HG03280 (cell line): ENCODE measurements around the gene RYR1.
A peak's percentile ranks its signal among the peaks of the same experiment; 100 is the strongest.
"Not testable (repeated sequence)": the region's sequence is repeated elsewhere in the genome, so short reads cannot be mapped to it uniquely, and the experiment has no call there.

ENCODE experiments used
- ATAC-seq: cut with Tn5 transposase; IDR thresholded peaks from one replicate; pipeline ENCODE4 v1.9.1; 2021; ENCODE audit warnings: mild to moderate bottlenecking, moderate library complexity; ENCODE audit not compliant: unreplicated experiment

The RYR1 gene

GRCh38 chr19:38399537-38399936 is 34.0 kb upstream of the RYR1 start:
- no peak for ATAC-seq

- ATAC-seq, result no peak
Observed at GRCh38 chr19:38400361-38400760, 33.1 kb upstream of the RYR1 start.

GRCh38 chr19:38401148-38401547 is 32.3 kb upstream of the RYR1 start:
- no peak for ATAC-seq

GRCh38 chr19:38402623-38402966 is 30.9 kb upstream of the RYR1 start:
- ATAC-seq, result no peak

- peak; percentile 94 for ATAC-seq
Observed at GRCh38 chr19:38402967-38403674, 30.4 kb upstream of the RYR1 start, which contains the start of gene FAM98C. FAM98C (plus strand) TSS chr19:38403093; CDS start chr19:38403154, 61 bp downstream.

- no peak for ATAC-seq
Observed at GRCh38 chr19:38404858-38405257, 28.6 kb upstream of the RYR1 start.

- no peak for ATAC-seq
Observed at GRCh38 chr19:38405276-38405675, 28.2 kb upstream of the RYR1 start.

GRCh38 chr19:38409631-38410133 is 23.8 kb upstream of the RYR1 start:
- ATAC-seq, result no peak

GRCh38 chr19:38410407-38410806 is 23.1 kb upstream of the RYR1 start:
- ATAC-seq, result not testable (repeated sequence)

- ATAC-seq, result no peak
Observed at GRCh38 chr19:38411041-38411712, 22.3 kb upstream of the RYR1 start.

GRCh38 chr19:38411898-38412297 is 21.6 kb upstream of the RYR1 start:
- not testable (repeated sequence) for ATAC-seq

GRCh38 chr19:38412491-38412890 is 21.0 kb upstream of the RYR1 start:
- ATAC-seq, result no peak

GRCh38 chr19:38412961-38413360 is 20.5 kb upstream of the RYR1 start:
- ATAC-seq, result no peak

GRCh38 chr19:38413416-38413815 is 20.1 kb upstream of the RYR1 start:
- no peak for ATAC-seq

- ATAC-seq, result no peak
Observed at GRCh38 chr19:38417146-38417543, 16.3 kb upstream of the RYR1 start.

GRCh38 chr19:38417544-38418506 is 15.7 kb upstream of the RYR1 start:
- ATAC-seq, result no peak

GRCh38 chr19:38420935-38421334 is 12.6 kb upstream of the RYR1 start:
- ATAC-seq, result no peak

GRCh38 chr19:38421856-38422255 is 11.6 kb upstream of the RYR1 start:
- ATAC-seq, result no peak

- no peak for ATAC-seq
Observed at GRCh38 chr19:38422438-38422837, 11.1 kb upstream of the RYR1 start.

- no peak for ATAC-seq
Observed at GRCh38 chr19:38424272-38424671, 9.2 kb upstream of the RYR1 start.

GRCh38 chr19:38425222-38425809 is 8.2 kb upstream of the RYR1 start:
- no peak for ATAC-seq
